GM18498 (cell line): Measurements from ENCODE around the gene MAPT.
"Not testable (repeated sequence)": the region's sequence is repeated elsewhere in the genome, so short reads cannot be mapped to it uniquely, and the experiment has no call there.

Experiments
- ATAC-seq: cut with Tn5 transposase; IDR thresholded peaks from one replicate; pipeline ENCODE4 v1.9.1; 2021; ENCODE audit warnings: mild to moderate bottlenecking, moderate library complexity; ENCODE audit not compliant: unreplicated experiment

MAPT gene

GRCh38 chr17:45861165-45861564 lies 33.2 kb upstream of the MAPT start:
- ATAC-seq: no peak

GRCh38 chr17:45862127-45862526 lies 32.2 kb upstream of the MAPT start:
- ATAC-seq: not testable (repeated sequence)

GRCh38 chr17:45863857-45864654 lies 30.3 kb upstream of the MAPT start:
- no peak for ATAC-seq

- no peak for ATAC-seq
Observed at GRCh38 chr17:45867171-45867570, 27.2 kb upstream of the MAPT start.

- no peak for ATAC-seq
Observed at GRCh38 chr17:45867702-45868101, 26.7 kb upstream of the MAPT start.

- ATAC-seq: no peak
Observed at GRCh38 chr17:45868276-45868675, 26.1 kb upstream of the MAPT start.

GRCh38 chr17:45869676-45870341 lies 24.5 kb upstream of the MAPT start:
- no peak for ATAC-seq

GRCh38 chr17:45870342-45870974 lies 23.9 kb upstream of the MAPT start:
- no peak for ATAC-seq

- no peak for ATAC-seq
Observed at GRCh38 chr17:45871718-45872117, 22.6 kb upstream of the MAPT start.

- ATAC-seq: no peak
Observed at GRCh38 chr17:45873728-45874127, 20.6 kb upstream of the MAPT start.

GRCh38 chr17:45874151-45874550 lies 20.2 kb upstream of the MAPT start:
- no peak for ATAC-seq

- no peak for ATAC-seq
Observed at GRCh38 chr17:45876539-45876938, 17.8 kb upstream of the MAPT start.

- ATAC-seq: no peak
Observed at GRCh38 chr17:45877467-45877866, 16.9 kb upstream of the MAPT start.

GRCh38 chr17:45883063-45883462 lies 11.3 kb upstream of the MAPT start:
- no peak for ATAC-seq

- ATAC-seq: no peak
Observed at GRCh38 chr17:45886852-45887251, 7.5 kb upstream of the MAPT start.

- ATAC-seq: no peak
Observed at GRCh38 chr17:45888392-45888791, 6.0 kb upstream of the MAPT start.

- ATAC-seq: no peak
Observed at GRCh38 chr17:45889579-45889978, 4.8 kb upstream of the MAPT start.

GRCh38 chr17:45893725-45894021 lies 681 bp upstream of the MAPT start:
- ATAC-seq: no peak

- ATAC-seq: no peak
Observed at GRCh38 chr17:45895304-45895968, 1.1 kb downstream of the MAPT start.

- ATAC-seq: no peak
Observed at GRCh38 chr17:45895969-45896785, 1.8 kb downstream of the MAPT start.
